Activated naive CD8-positive, alpha-beta T cell treated with anti-CD3 and anti-CD28 coated beads, Interleukin-2, amount 10 ng/mL, durations not matched to agents 7 days and 5 days (primary cell): ENCODE results near the gene FSHR. TPM values are rescaled to one million over a fixed set of nuclear protein-coding genes. Genes with fewer than 3 reads are reported as not detected.

ENCODE experiments used
- ATAC-seq: fragments of 150-1000 bp; cut with Tn5 transposase; one replicate; pipeline ENCODE4 v1.10.0; 2021; ENCODE audit warnings: low read depth, moderate library complexity
- POLR2A ChIA-PET: fragments of 350-600 bp; sonication (Branson Sonifier 250); formaldehyde crosslinking; loops from one replicate; lab custom pipeline; 2021; ENCODE audit warnings: antibody characterized with exemption; lab: Charles Lee
- DNase-seq: peaks from one replicate; pipeline ENCODE4 v3.0.0; 2021
- H3K27ac Mint-ChIP-seq: one replicate; pipeline ENCODE4 v1.8.0; 2022; ENCODE audit warnings: mild to moderate bottlenecking, mixed read lengths
- H3K27me3 Mint-ChIP-seq: one replicate; pipeline ENCODE4 v1.8.0; 2022; ENCODE audit warnings: mild to moderate bottlenecking, moderate library complexity, mixed read lengths
- H3K36me3 Mint-ChIP-seq: one replicate; pipeline ENCODE4 v1.8.0; 2021; ENCODE audit warnings: mild to moderate bottlenecking, mixed read lengths
- H3K4me1 Mint-ChIP-seq: one replicate; pipeline ENCODE4 v1.8.0; 2021; ENCODE audit warnings: mixed read lengths
- H3K4me3 Mint-ChIP-seq: one replicate; pipeline ENCODE4 v1.8.0; 2022; ENCODE audit warnings: mild to moderate bottlenecking, moderate library complexity, mixed read lengths
- H3K9me3 Mint-ChIP-seq: one replicate; pipeline ENCODE4 v1.8.0; 2021; ENCODE audit warnings: mixed read lengths
- total RNA-seq, 2 experiments: library from RNA; stranded (reverse); gene quantifications; one replicate each; pipeline ENCODE4 v1.2.3, GENCODE V29; 2021

The FSHR gene, protein sequence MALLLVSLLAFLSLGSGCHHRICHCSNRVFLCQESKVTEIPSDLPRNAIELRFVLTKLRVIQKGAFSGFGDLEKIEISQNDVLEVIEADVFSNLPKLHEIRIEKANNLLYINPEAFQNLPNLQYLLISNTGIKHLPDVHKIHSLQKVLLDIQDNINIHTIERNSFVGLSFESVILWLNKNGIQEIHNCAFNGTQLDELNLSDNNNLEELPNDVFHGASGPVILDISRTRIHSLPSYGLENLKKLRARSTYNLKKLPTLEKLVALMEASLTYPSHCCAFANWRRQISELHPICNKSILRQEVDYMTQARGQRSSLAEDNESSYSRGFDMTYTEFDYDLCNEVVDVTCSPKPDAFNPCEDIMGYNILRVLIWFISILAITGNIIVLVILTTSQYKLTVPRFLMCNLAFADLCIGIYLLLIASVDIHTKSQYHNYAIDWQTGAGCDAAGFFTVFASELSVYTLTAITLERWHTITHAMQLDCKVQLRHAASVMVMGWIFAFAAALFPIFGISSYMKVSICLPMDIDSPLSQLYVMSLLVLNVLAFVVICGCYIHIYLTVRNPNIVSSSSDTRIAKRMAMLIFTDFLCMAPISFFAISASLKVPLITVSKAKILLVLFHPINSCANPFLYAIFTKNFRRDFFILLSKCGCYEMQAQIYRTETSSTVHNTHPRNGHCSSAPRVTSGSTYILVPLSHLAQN
- total RNA-seq = not detected

DNA sequence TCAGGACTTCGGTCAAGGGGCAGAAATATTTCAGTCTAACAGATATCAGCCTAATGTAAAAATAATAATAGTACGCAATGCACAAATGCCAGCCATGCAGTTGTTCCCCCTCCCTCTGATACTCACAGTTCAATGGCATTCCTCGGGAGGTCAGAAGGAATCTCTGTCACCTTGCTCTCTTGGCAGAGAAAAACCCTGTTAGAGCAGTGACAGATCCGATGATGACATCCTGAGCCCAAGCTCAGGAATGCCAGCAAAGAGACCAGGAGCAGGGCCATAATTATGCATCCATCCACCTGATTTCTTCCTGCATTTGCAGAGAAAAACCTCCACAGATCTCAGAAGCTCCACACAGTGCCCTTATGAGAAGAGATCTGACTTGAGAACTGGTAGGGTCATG lies at the start of gene FSHR:
FSHR (minus strand) TSS at position 376 of the 400 bp plus-strand sequence; CDS start at position 278, 98 bp downstream.
- H3K4me3 Mint-ChIP-seq = no peak within 1 kb of the TSS
- ATAC-seq = no peak
- no peak within 1 kb of the TSS for H3K27ac Mint-ChIP-seq
- H3K36me3 Mint-ChIP-seq = no peaks in the 10 kb centered on the region
- H3K27me3 Mint-ChIP-seq = no peaks in the 10 kb centered on the region
- DNase-seq = no peak
- POLR2A ChIA-PET = no interaction called here
- H3K4me1 Mint-ChIP-seq = no peaks in the 10 kb centered on the region
- peaks cover 1% of the 10 kb centered on the region for H3K9me3 Mint-ChIP-seq

DNA sequence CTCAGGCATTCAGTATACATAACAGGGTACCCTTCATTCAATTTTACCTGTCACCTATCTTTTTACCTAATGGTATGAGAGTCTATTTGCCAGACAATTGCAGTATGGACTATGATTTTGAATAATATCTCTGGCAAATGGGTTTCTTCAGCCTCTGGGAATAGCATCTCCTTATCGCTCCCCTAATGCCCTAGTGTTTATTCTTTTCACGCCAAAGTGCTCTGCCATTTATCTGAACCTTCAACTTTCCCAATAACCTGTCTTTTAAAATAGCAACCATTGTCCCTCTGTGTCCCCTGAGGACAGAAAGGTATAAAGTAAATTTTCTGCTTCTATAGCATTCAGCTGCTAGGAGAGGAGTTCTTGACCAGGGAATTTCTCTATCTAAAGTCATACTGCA lies 45.0 kb upstream of the FSHR start:
- DNase-seq (no peak), ATAC-seq (no peak)
- Mint-ChIP-seq H3K4me1 (no peaks in the 10 kb centered on the region), H3K36me3 (no peaks in the 10 kb centered on the region), H3K4me3 (no peak overlapping the region), H3K9me3 (no peaks in the 10 kb centered on the region), H3K27me3 (no peaks in the 10 kb centered on the region), H3K27ac (no peak overlapping the region)
- POLR2A ChIA-PET = no interaction called here

DNA sequence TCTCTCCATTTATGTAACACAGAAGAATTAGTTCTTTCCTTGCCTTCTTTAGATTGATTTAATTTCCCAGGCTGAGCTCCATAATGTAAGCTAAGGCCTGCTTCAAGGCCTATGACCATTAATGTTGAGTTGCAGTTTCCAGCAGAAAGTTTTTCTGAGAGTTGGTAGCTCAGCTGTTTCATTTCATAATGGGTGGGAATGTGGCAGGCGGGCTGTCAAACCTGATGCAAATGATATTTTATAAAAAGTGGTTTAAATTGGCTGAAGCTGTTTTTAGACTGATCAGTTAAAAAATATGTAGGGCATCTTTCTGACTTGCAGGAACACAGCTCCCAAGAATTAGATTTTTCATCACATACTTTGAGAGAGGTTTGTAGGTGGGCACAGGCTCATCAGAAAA lies 40.4 kb upstream of the FSHR start:
- POLR2A ChIA-PET = no interaction called here

DNA sequence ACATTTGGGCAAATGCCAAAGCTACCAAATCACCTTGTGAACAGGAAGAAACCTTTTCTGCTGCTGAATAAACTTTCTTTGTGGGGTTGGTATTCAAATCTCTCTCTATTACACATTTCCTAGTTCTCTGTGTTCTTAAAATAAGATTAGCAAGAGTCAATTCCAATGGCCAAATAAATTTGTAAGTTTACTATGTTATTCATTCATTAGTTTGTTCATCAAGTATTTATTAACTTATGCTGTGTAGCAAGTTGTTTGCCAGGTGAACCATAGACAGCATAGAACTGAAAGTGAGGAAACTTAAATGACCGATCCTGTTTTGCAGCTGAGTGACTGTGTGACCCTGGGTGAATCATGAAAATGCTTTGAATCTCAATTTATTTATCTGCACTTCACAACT lies 37.7 kb upstream of the FSHR start:
- ATAC-seq (no peak), DNase-seq (no peak)
- Mint-ChIP-seq H3K4me3 (no peak overlapping the region), H3K9me3 (no peaks in the 10 kb centered on the region), H3K4me1 (no peaks in the 10 kb centered on the region), H3K27ac (no peak overlapping the region), H3K36me3 (no peaks in the 10 kb centered on the region), H3K27me3 (no peaks in the 10 kb centered on the region)
- POLR2A ChIA-PET = no interaction called here

More for the DNA sequence above, 40.4 kb upstream of the FSHR start:
- DNase-seq (no peak), ATAC-seq (no peak)
- Mint-ChIP-seq H3K4me1 (no peaks in the 10 kb centered on the region), H3K27ac (no peak overlapping the region), H3K9me3 (no peaks in the 10 kb centered on the region), H3K4me3 (no peak overlapping the region), H3K36me3 (no peaks in the 10 kb centered on the region), H3K27me3 (no peaks in the 10 kb centered on the region)

DNA sequence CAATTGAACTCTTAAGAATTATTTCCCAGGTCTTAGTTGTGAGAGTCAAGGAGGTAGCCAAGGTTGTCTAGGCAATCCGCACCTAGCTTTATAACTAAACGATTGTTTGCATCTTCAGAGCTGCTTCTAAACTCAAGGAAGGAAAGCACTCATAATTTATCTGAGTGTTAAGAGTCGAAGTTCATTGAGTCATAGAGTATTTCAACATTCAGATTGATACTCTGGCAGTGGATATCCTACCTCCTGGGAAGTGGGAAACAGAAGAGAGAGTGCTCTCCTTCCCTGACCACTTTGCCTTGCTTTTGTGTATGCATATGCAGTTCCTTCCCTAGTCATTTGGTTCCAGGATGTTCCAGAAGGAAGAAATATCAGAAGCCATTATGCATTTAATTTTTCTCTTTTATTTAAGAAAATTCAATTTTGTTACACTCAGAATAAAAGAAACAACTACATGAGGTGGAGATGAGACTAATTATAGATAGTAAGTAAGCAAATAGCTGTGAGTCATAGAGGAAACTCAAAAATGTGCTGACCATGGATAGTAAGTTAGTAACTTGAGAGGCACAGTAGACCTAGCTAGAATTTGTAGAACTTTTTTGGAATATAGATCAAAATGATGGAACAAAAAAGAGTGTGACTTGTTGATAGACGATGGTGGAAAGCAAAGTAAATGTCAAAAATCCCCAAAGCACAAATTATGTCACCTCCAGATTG lies 35.4 kb upstream of the FSHR start:
- H3K36me3 Mint-ChIP-seq = no peaks in the 10 kb centered on the region
- no peaks in the 10 kb centered on the region for H3K27me3 Mint-ChIP-seq

DNA sequence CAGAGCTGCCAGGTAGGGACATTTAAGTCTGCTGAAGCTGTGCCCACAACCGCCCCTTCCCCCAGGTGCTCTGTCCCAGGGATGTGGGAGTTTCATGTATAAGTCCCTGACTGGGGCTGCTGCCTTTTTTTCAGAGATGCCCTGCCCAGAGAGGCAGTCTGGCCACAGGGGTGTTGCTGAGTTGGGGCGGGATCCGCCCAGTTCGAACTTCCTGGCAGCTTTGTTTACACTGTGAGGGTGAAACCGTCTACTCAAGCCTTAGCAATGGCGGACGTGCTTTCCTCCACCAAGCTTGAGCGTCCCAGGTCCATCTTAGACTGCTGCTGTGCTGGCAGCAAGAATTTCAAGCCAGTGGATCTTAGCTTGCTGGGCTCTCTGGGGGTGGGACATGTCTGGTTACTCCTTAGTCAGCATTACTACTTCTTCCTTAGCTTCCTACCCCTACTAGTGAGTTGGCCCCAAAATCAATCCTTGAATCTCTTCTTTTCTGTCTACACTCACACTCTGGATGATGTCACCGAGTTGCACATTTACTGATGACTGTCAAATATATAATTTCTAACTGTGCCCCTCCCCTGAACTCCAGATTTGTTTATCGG lies 31.8 kb upstream of the FSHR start:
- no peak overlapping the region for H3K4me3 Mint-ChIP-seq
- no peak overlapping the region for H3K27ac Mint-ChIP-seq
- H3K4me1 Mint-ChIP-seq = no peaks in the 10 kb centered on the region
- H3K36me3 Mint-ChIP-seq = no peaks in the 10 kb centered on the region
- H3K9me3 Mint-ChIP-seq = peaks cover 3% of the 10 kb centered on the region
- DNase-seq (no peak), ATAC-seq (no peak)
- H3K27me3 Mint-ChIP-seq = no peaks in the 10 kb centered on the region
- POLR2A ChIA-PET = no interaction called here

More for the DNA sequence above, 35.4 kb upstream of the FSHR start:
- POLR2A ChIA-PET = no interaction called here
- H3K9me3 Mint-ChIP-seq = peaks cover 3% of the 10 kb centered on the region
- H3K4me1 Mint-ChIP-seq = no peaks in the 10 kb centered on the region
- no peak overlapping the region for H3K4me3 Mint-ChIP-seq
- DNase-seq (no peak), ATAC-seq (no peak)
- no peak overlapping the region for H3K27ac Mint-ChIP-seq

DNA sequence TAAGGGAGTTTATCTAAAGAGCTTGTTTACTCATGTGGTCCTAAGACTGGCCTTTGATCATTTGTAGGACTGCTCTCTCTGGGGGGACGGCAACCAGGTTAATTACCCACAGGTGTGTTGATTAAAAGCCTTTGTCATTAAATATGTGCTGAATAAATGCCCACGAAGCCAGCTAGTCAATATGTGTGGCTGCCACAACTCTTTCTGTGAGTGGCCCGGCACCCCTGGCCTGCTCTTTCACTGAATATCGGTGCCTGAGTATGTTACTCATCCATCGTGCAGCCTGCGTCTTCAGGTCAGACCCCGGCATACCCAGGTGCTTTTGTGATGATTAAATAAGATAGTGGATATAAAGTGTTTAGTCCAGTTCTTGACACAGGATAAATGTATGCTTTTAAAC lies 24.3 kb upstream of the FSHR start:
- Mint-ChIP-seq H3K4me1 (no peaks in the 10 kb centered on the region), H3K36me3 (no peaks in the 10 kb centered on the region), H3K4me3 (no peak overlapping the region), H3K9me3 (peaks cover 6% of the 10 kb centered on the region), H3K27ac (no peak overlapping the region), H3K27me3 (no peaks in the 10 kb centered on the region)
- ATAC-seq (no peak), DNase-seq (no peak)
- POLR2A ChIA-PET = no interaction called here

DNA sequence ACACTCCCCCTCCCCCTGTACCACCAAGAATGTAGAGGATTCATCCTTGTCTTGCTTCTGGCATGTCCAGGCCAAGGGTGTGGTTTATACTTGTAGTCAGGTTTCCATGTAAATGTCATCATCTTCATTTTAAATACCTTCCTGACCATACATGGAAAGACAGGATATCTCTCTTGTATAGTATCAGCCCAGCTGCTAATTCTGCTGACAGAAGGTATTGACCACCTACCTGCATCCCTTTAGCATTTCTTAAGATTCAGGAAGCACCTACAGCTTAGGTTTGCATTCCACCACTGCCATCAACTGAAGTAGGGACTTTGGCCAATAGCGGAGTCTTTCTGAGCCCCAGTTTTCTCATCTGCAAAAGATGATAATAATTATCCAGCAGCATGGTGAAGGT lies 22.9 kb upstream of the FSHR start:
- Mint-ChIP-seq H3K27me3 (no peaks in the 10 kb centered on the region), H3K4me3 (no peak overlapping the region), H3K36me3 (no peaks in the 10 kb centered on the region), H3K27ac (no peak overlapping the region), H3K4me1 (no peaks in the 10 kb centered on the region), H3K9me3 (peaks cover 6% of the 10 kb centered on the region)
- ATAC-seq = no peak
- POLR2A ChIA-PET = no interaction called here
- no peak for DNase-seq

DNA sequence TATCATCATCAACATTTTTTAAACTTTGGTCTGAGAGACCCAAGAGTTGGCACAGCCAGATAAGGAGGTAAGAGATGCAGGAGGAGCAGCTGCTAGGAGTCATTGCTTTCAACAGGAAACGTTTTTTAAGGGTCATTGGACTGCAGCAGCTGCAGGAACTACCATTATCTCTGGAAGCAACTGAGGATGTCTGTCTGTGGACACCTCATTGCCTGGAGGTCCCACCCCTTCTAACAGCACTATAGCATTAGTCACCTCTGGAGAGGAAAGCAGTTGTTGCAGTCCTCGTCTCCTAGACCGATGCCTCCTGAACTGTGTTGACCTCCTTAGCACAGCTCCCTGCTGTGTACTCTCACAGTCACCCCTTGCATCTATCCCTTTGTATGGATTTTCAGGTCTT lies 21.5 kb upstream of the FSHR start:
- ATAC-seq (no peak), DNase-seq (no peak)
- Mint-ChIP-seq H3K36me3 (no peaks in the 10 kb centered on the region), H3K27me3 (no peaks in the 10 kb centered on the region), H3K9me3 (peaks cover 6% of the 10 kb centered on the region), H3K4me1 (no peaks in the 10 kb centered on the region), H3K27ac (no peak overlapping the region), H3K4me3 (no peak overlapping the region)
- POLR2A ChIA-PET = no interaction called here

DNA sequence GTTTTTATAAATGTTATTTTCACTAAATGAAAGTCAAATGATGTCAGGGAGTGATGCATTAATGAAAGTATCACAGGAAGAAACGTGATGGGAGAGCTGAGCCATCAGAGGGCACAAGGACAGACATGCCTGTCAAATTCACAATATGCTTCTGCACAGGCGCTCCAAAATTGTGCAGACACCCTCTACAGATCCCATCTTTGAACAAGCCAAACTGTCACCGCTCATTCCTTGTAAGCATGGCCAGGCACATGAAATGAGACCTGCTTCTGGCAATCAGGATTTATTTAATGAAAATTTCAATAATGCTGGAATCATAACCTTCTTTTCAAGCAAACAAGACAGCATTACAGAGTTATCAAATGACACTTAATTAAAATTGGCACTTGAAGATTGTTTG lies 20.4 kb upstream of the FSHR start:
- Mint-ChIP-seq H3K9me3 (peaks cover 6% of the 10 kb centered on the region), H3K36me3 (no peaks in the 10 kb centered on the region), H3K4me3 (no peak overlapping the region), H3K27ac (no peak overlapping the region), H3K27me3 (no peaks in the 10 kb centered on the region), H3K4me1 (no peaks in the 10 kb centered on the region)
- DNase-seq (no peak), ATAC-seq (no peak)
- POLR2A ChIA-PET = no interaction called here

DNA sequence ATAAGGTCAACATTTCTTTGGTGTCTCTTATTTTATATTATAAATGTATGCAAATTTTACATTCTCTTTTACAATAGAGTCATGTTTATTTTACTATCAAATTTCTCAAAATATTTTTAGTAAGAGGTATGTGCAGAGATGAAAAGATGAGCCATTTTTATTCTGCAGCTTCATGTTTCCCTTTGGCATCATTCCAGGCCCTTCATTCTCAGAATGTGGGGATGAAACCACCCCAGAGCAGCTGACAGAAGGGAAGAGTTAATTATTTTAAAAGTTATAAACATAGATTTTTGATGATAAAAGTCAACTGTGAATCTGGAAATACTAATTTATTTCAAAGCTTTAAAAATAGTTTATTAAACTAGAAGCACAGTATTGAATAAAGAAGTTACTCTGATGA lies 12.8 kb upstream of the FSHR start:
- H3K9me3 Mint-ChIP-seq = no peaks in the 10 kb centered on the region
- H3K4me3 Mint-ChIP-seq = no peak overlapping the region
- no peaks in the 10 kb centered on the region for H3K4me1 Mint-ChIP-seq
- POLR2A ChIA-PET = no interaction called here
- H3K27me3 Mint-ChIP-seq = no peaks in the 10 kb centered on the region
- no peak for DNase-seq
- no peak overlapping the region for H3K27ac Mint-ChIP-seq
- ATAC-seq = no peak
- H3K36me3 Mint-ChIP-seq = no peaks in the 10 kb centered on the region

DNA sequence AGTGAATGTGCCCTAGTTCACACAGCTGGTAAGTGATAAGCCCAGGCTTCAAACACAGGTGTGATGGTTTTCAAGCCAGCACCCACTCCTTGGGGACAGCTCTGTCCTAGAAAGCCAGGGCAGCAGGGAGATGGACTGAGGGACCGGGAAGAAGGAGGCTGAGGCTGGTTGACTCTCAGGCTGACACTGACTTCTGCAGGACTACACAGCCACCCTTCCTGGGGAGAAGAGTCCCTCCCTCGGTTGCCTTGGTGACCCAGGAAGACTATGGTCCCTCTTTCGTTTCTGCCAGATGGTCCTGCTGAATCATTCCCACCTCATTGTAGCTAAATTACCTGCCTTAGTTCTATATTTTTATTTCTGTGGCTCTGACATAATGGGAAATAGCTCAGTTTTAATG lies 11.3 kb upstream of the FSHR start:
- H3K36me3 Mint-ChIP-seq = no peaks in the 10 kb centered on the region
- no peaks in the 10 kb centered on the region for H3K4me1 Mint-ChIP-seq
- no peaks in the 10 kb centered on the region for H3K27me3 Mint-ChIP-seq
- H3K27ac Mint-ChIP-seq = no peak overlapping the region
- no peak overlapping the region for H3K4me3 Mint-ChIP-seq
- no peak for ATAC-seq
- no peaks in the 10 kb centered on the region for H3K9me3 Mint-ChIP-seq
- POLR2A ChIA-PET = no interaction called here
- no peak for DNase-seq

DNA sequence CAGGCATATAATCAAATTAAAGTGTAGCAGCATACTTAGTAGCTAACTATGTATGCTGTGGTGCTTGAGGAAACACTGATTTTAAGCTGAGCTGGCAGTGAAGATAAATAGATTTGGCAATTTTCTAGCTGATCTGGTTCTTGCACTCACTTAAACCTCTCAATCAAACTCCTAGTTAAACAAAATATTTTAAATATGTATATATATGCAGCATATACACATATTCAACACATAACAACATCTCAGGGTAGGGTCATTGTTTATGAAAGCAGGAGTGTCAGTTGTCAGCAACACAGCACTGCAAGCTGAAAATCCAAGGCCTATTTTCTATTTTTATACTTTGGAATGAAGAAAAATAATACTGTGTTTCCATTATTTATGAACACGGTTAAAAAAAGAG lies 10.4 kb upstream of the FSHR start:
- Mint-ChIP-seq H3K27ac (no peak overlapping the region), H3K4me3 (no peak overlapping the region), H3K27me3 (no peaks in the 10 kb centered on the region), H3K9me3 (no peaks in the 10 kb centered on the region), H3K4me1 (no peaks in the 10 kb centered on the region), H3K36me3 (no peaks in the 10 kb centered on the region)
- DNase-seq (no peak), ATAC-seq (no peak)
- POLR2A ChIA-PET = no interaction called here
